Trophoblast cell (in vitro differentiated cells and primary cell): ENCODE measurements around the gene PRKCI.

ENCODE experiments used
- DNase-seq, 2 donors: peaks; one replicate each; pipeline ENCODE4 v3.0.0-alpha.2; 2016
- H2AFZ ChIP-seq: 2 replicates; pipeline ENCODE4 v1.6.1; 2013; ENCODE audit warnings: low read length, moderate library complexity, mild to moderate bottlenecking; ENCODE audit not compliant: insufficient read depth, poor library complexity
- H2AK5ac ChIP-seq: 2 replicates; pipeline ENCODE4 v1.6.1; 2013; ENCODE audit warnings: mild to moderate bottlenecking, low read length
- H2BK120ac ChIP-seq: 2 replicates; pipeline ENCODE4 v1.6.1; 2013; ENCODE audit warnings: low read length, mild to moderate bottlenecking, moderate library complexity; ENCODE audit not compliant: insufficient read depth, poor library complexity
- H2BK12ac ChIP-seq: 2 replicates; pipeline ENCODE4 v1.6.1; 2013; ENCODE audit warnings: mild to moderate bottlenecking, low read length, moderate library complexity
- H2BK5ac ChIP-seq: 2 replicates; pipeline ENCODE4 v1.6.1; 2013; ENCODE audit warnings: low read length, low read depth, moderate library complexity, mild to moderate bottlenecking; ENCODE audit not compliant: poor library complexity
- H3K14ac ChIP-seq: 2 replicates; pipeline ENCODE4 v1.6.1; 2013; ENCODE audit warnings: mild to moderate bottlenecking, low read length
- H3K18ac ChIP-seq: 2 replicates; pipeline ENCODE4 v1.6.1; 2013; ENCODE audit warnings: mild to moderate bottlenecking, low read length
- H3K23ac ChIP-seq: 2 replicates; pipeline ENCODE4 v1.6.1; 2013; ENCODE audit warnings: low read length
- H3K27ac ChIP-seq: 2 replicates; pipeline ENCODE4 v1.5.1; 2013; ENCODE audit warnings: low read depth, mild to moderate bottlenecking, inconsistent platforms, low read length, moderate library complexity
- H3K27me3 ChIP-seq: 2 replicates; pipeline ENCODE4 v1.6.1; 2013; ENCODE audit warnings: inconsistent platforms, mild to moderate bottlenecking, low read length, moderate library complexity; ENCODE audit not compliant: insufficient read depth
- H3K36me3 ChIP-seq, 2 experiments: 1 replicate in 1 of 2; 2 replicates in 1 of 2; pipeline ENCODE4 v1.6.1; 2013; ENCODE audit warnings: low read length in 2 of 2, mild to moderate bottlenecking in 2 of 2, moderate library complexity in 1 of 2; ENCODE audit not compliant: insufficient read depth in 2 of 2, control insufficient read depth in 1 of 2
- H3K4ac ChIP-seq: 2 replicates; pipeline ENCODE4 v1.6.1; 2013; ENCODE audit warnings: low read depth, mild to moderate bottlenecking, low read length, moderate library complexity
- H3K4me1 ChIP-seq, 2 experiments: 1 replicate in 1 of 2; 2 replicates in 1 of 2; pipeline ENCODE4 v1.6.1; 2013; ENCODE audit warnings: low read length in 2 of 2, mild to moderate bottlenecking in 2 of 2, moderate library complexity in 1 of 2; ENCODE audit not compliant: insufficient read depth in 2 of 2, control insufficient read depth in 1 of 2
- H3K4me2 ChIP-seq: 2 replicates; pipeline ENCODE4 v1.6.1; 2013; ENCODE audit warnings: inconsistent platforms, mild to moderate bottlenecking, low read length, moderate library complexity
- H3K4me3 ChIP-seq: 2 replicates; pipeline ENCODE4 v1.5.1; 2013; ENCODE audit warnings: mild to moderate bottlenecking, low read depth, low read length, inconsistent platforms
- H3K79me1 ChIP-seq: one replicate; pipeline ENCODE4 v1.6.1; 2013; ENCODE audit warnings: low read length
- H3K79me2 ChIP-seq: 2 replicates; pipeline ENCODE4 v1.6.1; 2013; ENCODE audit warnings: low read length, mild to moderate bottlenecking; ENCODE audit not compliant: control insufficient read depth, insufficient read depth, poor library complexity
- H3K9ac ChIP-seq: 2 replicates; pipeline ENCODE4 v1.6.1; 2013; ENCODE audit warnings: mild to moderate bottlenecking, low read length
- H3K9me3 ChIP-seq: 2 replicates; pipeline ENCODE4 v1.6.1; 2013; ENCODE audit warnings: low read depth, mild to moderate bottlenecking, control low read depth, inconsistent platforms, low read length; ENCODE audit not compliant: insufficient read depth
- H4K12ac ChIP-seq: 2 replicates; pipeline ENCODE4 v1.6.1; 2013; ENCODE audit warnings: low read depth, mild to moderate bottlenecking, low read length, moderate library complexity
- H4K8ac ChIP-seq: 2 replicates; pipeline ENCODE4 v1.6.1; 2013; ENCODE audit warnings: low read depth, mild to moderate bottlenecking, low read length, moderate library complexity
- H4K91ac ChIP-seq: one replicate; pipeline ENCODE4 v1.6.1; 2013; ENCODE audit warnings: low read depth, mild to moderate bottlenecking, low read length, moderate library complexity
- WGBS: extraction: QIAGEN DNeasy Blood & Tissue Kit; methylation state at CpG from one replicate; pipeline ENCODE4 v1.1.7; 2013; ENCODE audit warnings: missing lambda C conversion rate; ENCODE audit not compliant: insufficient read length, insufficient coverage; ENCODE audit errors: extremely low coverage; 5-methylcytosine and 5-hydroxymethylcytosine counted together

Gene PRKCI

GRCh38 chr3:170225166-170225565 lies 2.9 kb downstream of the PRKCI start:
- H3K4me1 ChIP-seq = no peaks in the 10 kb centered on the region
- no peak overlapping the region for H3K9ac ChIP-seq
- H3K27ac ChIP-seq = no peak overlapping the region
- H2BK12ac ChIP-seq = no peak overlapping the region
- no CpG with 5 or more reads among the region's 1 CpG for WGBS
- H2AFZ ChIP-seq = no peak overlapping the region
- no peak overlapping the region for H2BK5ac ChIP-seq
- no peak overlapping the region for H4K8ac ChIP-seq
- H2AK5ac ChIP-seq = no peak overlapping the region
- no peak overlapping the region for H4K91ac ChIP-seq
- H3K79me1 ChIP-seq = peaks cover 6% of the 10 kb centered on the region
- peaks cover 7% of the 10 kb centered on the region for H3K79me2 ChIP-seq
- no peaks in the 10 kb centered on the region for H3K36me3 ChIP-seq
- no peak overlapping the region for H3K4me3 ChIP-seq
- H3K18ac ChIP-seq = no peak overlapping the region
- no peaks in the 10 kb centered on the region for H3K9me3 ChIP-seq
- no peaks in the 10 kb centered on the region for H3K27me3 ChIP-seq
- H3K4ac ChIP-seq = no peak overlapping the region
- H3K23ac ChIP-seq = no peak overlapping the region
- no peak for DNase-seq
- no peak overlapping the region for H2BK120ac ChIP-seq
- no peak overlapping the region for H3K4me2 ChIP-seq
- no peak overlapping the region for H4K12ac ChIP-seq
- no peak overlapping the region for H3K14ac ChIP-seq

GRCh38 chr3:170226426-170226960 lies 4.3 kb downstream of the PRKCI start:
- no peak overlapping the region for H3K4me2 ChIP-seq

GRCh38 chr3:170228093-170228766 lies 6.0 kb downstream of the PRKCI start:
- Histone ChIP-seq H3K79me1 (no peaks in the 10 kb centered on the region), H4K8ac (no peak overlapping the region), H2AK5ac (no peak overlapping the region), H3K9me3 (no peaks in the 10 kb centered on the region), H3K18ac (no peak overlapping the region), H4K91ac (no peak overlapping the region), H3K23ac (no peak overlapping the region), H3K4me2 (no peak overlapping the region), H3K36me3 (no peaks in the 10 kb centered on the region), H3K4ac (no peak overlapping the region), H2BK12ac (no peak overlapping the region), H4K12ac (no peak overlapping the region), H3K4me1 (no peaks in the 10 kb centered on the region), H3K27ac (no peak overlapping the region), H3K14ac (no peak overlapping the region), H3K4me3 (no peak overlapping the region), H2AFZ (no peak overlapping the region), H2BK5ac (no peak overlapping the region), H3K27me3 (no peaks in the 10 kb centered on the region), H3K79me2 (peaks cover 3% of the 10 kb centered on the region), H2BK120ac (no peak overlapping the region), H3K9ac (no peak overlapping the region)
- no CpG with 5 or more reads among the region's 2 CpGs for WGBS
- peak; percentile 54 to 61 for DNase-seq

More at GRCh38 chr3:170226426-170226960, 4.3 kb downstream of the PRKCI start:
- Histone ChIP-seq H2BK5ac (no peak overlapping the region), H3K79me1 (peaks cover 6% of the 10 kb centered on the region), H3K18ac (no peak overlapping the region), H3K9ac (no peak overlapping the region), H4K91ac (no peak overlapping the region), H4K12ac (no peak overlapping the region), H4K8ac (no peak overlapping the region), H3K9me3 (no peaks in the 10 kb centered on the region), H2BK120ac (no peak overlapping the region), H3K4me3 (no peak overlapping the region), H3K27me3 (no peaks in the 10 kb centered on the region), H3K4ac (no peak overlapping the region), H3K4me1 (no peaks in the 10 kb centered on the region), H2AFZ (no peak overlapping the region), H3K23ac (no peak overlapping the region), H3K27ac (no peak overlapping the region), H2AK5ac (no peak overlapping the region), H3K14ac (no peak overlapping the region), H3K79me2 (peaks cover 7% of the 10 kb centered on the region), H2BK12ac (no peak overlapping the region), H3K36me3 (no peaks in the 10 kb centered on the region)
- no CpG with 5 or more reads among the region's 1 CpG for WGBS
- DNase-seq = peak in 1 of 2 donors; percentile 12

GRCh38 chr3:170232266-170232665 lies 10.0 kb downstream of the PRKCI start:
- Histone ChIP-seq H3K4me3 (no peak overlapping the region), H4K91ac (no peak overlapping the region), H4K8ac (no peak overlapping the region), H2AK5ac (no peak overlapping the region), H4K12ac (no peak overlapping the region), H2AFZ (no peak overlapping the region), H3K36me3 (peaks cover 4% of the 10 kb centered on the region in 2 experiments), H3K79me2 (peaks cover 1% of the 10 kb centered on the region), H2BK12ac (no peak overlapping the region), H3K4me1 (no peaks in the 10 kb centered on the region), H3K4ac (no peak overlapping the region), H3K23ac (no peak overlapping the region), H3K18ac (no peak overlapping the region), H3K9me3 (no peaks in the 10 kb centered on the region), H3K79me1 (no peaks in the 10 kb centered on the region), H2BK5ac (no peak overlapping the region), H3K27ac (no peak overlapping the region), H3K27me3 (no peaks in the 10 kb centered on the region), H3K14ac (no peak overlapping the region), H3K4me2 (no peak overlapping the region), H2BK120ac (no peak overlapping the region), H3K9ac (no peak overlapping the region)
- peak in 1 of 2 donors; percentile 18 for DNase-seq
- no CpG with 5 or more reads among the region's 5 CpGs for WGBS
